ENCODE data around the gene ADSL. TPM values are rescaled to one million over a fixed set of nuclear protein-coding genes. Genes with fewer than 3 reads are reported as not detected.

Gene ADSL
- total RNA-seq, 4 donors from 2014 or later, result 49.0 to 69.4 (median 60.1) TPM

DNA sequence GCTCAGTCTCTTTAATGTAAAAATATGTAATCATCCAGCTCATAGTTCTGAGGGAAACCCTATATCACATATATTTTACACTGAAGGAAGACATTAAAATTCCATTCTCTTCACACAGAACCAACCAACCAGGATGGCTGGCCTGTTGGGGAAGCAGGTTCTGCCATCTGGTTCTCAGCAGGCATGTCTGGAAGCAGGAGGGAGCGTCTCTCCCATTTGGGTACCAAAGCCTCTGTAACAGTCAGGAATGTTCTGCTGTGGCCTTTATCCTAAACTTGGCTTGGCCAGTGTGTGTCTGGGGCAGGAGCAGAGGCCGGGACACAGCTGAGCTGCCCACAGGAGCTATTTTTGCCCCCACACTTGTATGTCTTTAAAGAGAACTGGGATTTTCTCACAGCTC, 53.3 kb downstream of the ADSL start:
- Histone ChIP-seq H3K27me3 (no peaks in the 10 kb centered on the region), H3K36me3 (peaks cover 15 to 21% of the 10 kb centered on the region in 2 donors), H3K27ac (no peak overlapping the region), H3K9me3 (no peaks in the 10 kb centered on the region), H3K4me3 (replicated peaks in 1 of 3) (no peak overlapping the region), H3K4me1 (peaks cover 28 to 29% of the 10 kb centered on the region in 2 donors)
- 92 to 97% methylated on average over 2 of the region's 2 CpGs for WGBS, 2 donors
- intact Hi-C loops (cut with DNase I), result no loop called here
- TF ChIP-seq POLR2A (IDR thresholded peaks at IDR 0.05), result no peak
- TF ChIP-seq, protein P1, sequence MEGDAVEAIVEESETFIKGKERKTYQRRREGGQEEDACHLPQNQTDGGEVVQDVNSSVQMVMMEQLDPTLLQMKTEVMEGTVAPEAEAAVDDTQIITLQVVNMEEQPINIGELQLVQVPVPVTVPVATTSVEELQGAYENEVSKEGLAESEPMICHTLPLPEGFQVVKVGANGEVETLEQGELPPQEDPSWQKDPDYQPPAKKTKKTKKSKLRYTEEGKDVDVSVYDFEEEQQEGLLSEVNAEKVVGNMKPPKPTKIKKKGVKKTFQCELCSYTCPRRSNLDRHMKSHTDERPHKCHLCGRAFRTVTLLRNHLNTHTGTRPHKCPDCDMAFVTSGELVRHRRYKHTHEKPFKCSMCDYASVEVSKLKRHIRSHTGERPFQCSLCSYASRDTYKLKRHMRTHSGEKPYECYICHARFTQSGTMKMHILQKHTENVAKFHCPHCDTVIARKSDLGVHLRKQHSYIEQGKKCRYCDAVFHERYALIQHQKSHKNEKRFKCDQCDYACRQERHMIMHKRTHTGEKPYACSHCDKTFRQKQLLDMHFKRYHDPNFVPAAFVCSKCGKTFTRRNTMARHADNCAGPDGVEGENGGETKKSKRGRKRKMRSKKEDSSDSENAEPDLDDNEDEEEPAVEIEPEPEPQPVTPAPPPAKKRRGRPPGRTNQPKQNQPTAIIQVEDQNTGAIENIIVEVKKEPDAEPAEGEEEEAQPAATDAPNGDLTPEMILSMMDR (IDR thresholded peaks at IDR 0.05), result no peak
- no peak for DNase-seq

DNA sequence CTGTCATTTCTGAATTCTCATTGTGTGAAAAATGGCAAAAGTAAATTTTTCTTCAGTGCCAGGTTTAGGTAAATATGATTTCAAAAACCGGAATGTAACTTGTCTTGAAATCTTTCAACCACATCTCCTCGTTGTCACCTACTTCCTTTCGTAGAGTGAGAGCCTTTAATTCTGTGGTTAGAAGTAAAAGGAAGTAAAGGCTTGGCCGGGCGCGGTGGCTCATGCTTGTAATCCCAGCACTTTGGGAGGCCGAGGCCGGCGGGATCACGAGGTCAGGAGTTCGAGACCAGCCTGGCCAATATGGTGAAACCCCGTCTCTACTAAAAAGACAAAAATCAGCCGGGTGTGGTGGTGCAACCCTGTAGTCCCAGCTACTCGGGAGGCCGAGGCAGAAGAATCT, 53.9 kb downstream of the ADSL start:
- intact Hi-C loops (cut with DNase I), result no loop called here
- TF ChIP-seq, protein P1 (IDR thresholded peaks at IDR 0.05), result no peak
- no peak for TF ChIP-seq POLR2A (IDR thresholded peaks at IDR 0.05)
- no peak for DNase-seq
- Histone ChIP-seq H3K9me3 (no peaks in the 10 kb centered on the region), H3K4me1 (peaks cover 28 to 29% of the 10 kb centered on the region in 2 donors), H3K27ac (no peak overlapping the region), H3K36me3 (peaks cover 21 to 27% of the 10 kb centered on the region in 2 donors), H3K4me3 (replicated peaks in 1 of 3) (no peak overlapping the region), H3K27me3 (no peaks in the 10 kb centered on the region)
- 90 to 91% methylated on average over 15 of the region's 15 CpGs for WGBS, 2 donors

DNA sequence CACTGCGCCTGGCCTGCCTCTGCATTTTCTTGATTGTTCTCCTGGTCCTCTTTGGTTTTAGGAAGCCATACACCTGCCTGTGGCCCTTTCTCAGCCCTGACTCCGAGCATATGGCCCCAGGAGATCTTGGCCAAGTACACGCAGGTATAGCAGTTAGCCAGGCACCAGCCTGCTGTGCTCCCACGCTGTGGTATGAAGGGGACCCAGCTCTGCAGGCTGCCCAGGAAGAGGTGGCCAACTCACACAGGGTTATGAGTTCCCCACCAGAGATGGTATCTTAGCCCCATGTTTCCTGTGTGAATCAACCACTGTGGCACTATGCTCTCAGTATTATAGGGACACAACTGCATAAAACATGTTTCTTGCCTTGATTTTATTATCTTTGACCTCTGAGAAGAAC, 55.2 kb downstream of the ADSL start:
- intact Hi-C loops (cut with DNase I), result no loop called here
- Histone ChIP-seq H3K27ac (no peak overlapping the region), H3K9me3 (no peaks in the 10 kb centered on the region), H3K27me3 (no peaks in the 10 kb centered on the region), H3K4me3 (replicated peaks in 1 of 3) (no peak overlapping the region), H3K4me1 (peaks cover 14 to 16% of the 10 kb centered on the region in 2 donors), H3K36me3 (peaks cover 34 to 40% of the 10 kb centered on the region in 2 donors)
- no peak for DNase-seq
- WGBS, 2 donors, result 90 to 100% methylated on average over 4 of the region's 4 CpGs
- TF ChIP-seq POLR2A (IDR thresholded peaks at IDR 0.05), result no peak
- TF ChIP-seq, protein P1 (IDR thresholded peaks at IDR 0.05), result no peak

DNA sequence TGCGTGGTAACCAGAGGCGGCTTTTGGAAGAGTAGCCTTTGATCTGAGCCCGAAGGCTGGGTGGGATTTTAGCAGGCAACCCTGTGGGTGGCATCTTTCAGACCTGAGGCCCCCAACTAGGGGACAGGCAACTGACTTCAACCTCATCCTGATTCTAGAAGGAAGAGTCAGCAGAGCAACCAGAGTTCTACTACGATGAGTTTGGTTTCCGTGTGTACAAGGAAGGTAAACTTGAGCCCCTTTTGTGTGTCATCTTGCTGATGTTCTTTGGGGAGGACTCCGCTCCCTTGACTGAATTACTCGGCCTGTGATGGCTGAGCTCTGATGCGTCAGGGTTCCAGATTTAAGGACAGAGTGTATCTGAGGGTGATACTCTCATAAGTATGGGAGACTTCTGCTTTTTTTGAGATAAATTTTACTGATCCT, 55.7 kb downstream of the ADSL start:
- intact Hi-C loops (cut with DNase I), result no loop called here
- TF ChIP-seq, protein P1 (IDR thresholded peaks at IDR 0.05), result no peak
- TF ChIP-seq POLR2A (IDR thresholded peaks at IDR 0.05), result no peak
- Histone ChIP-seq H3K9me3 (no peaks in the 10 kb centered on the region), H3K4me1 (peaks cover 11 to 13% of the 10 kb centered on the region in 2 donors), H3K27ac (no peak overlapping the region), H3K27me3 (no peaks in the 10 kb centered on the region), H3K4me3 (replicated peaks in 1 of 3) (no peak overlapping the region), H3K36me3 (peaks cover 39 to 45% of the 10 kb centered on the region in 2 donors)
- DNase-seq, result no peak
- WGBS, 2 donors, result 91 to 98% methylated on average over 8 of the region's 8 CpGs

DNA sequence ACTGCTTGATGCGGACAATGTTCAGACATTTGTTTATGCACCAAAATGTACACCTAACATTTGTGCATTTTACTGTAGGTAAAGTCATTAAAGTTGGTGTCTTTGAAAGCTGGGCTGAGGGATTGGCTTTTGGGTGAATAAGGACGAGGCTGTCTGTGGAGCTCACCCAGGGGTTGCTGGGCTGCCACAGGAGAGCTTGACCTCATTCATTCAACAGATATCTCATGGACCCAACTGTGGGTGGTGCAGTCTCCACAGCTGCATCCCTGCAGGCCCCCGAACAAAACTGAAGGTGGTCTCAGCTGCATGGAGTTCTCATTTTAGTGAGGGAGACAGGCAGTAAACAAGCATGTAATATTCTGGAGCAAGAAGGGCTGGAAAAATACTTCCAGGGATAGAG, 56.8 kb downstream of the ADSL start:
- intact Hi-C loops (cut with DNase I), result no loop called here
- no peak overlapping the region for H3K27ac ChIP-seq

More for the DNA sequence above, 56.8 kb downstream of the ADSL start:
- DNase-seq, result no peak
- no peaks in the 10 kb centered on the region for H3K27me3 ChIP-seq
- TF ChIP-seq, protein P1 (IDR thresholded peaks at IDR 0.05), result no peak
- no peak for TF ChIP-seq POLR2A (IDR thresholded peaks at IDR 0.05)
- no peak overlapping the region for H3K4me3 ChIP-seq (replicated peaks in 1 of 3)
- H3K4me1 ChIP-seq, result peaks cover 2 to 3% of the 10 kb centered on the region in 2 donors
- no peaks in the 10 kb centered on the region for H3K9me3 ChIP-seq
- 92 to 95% methylated on average over 3 of the region's 3 CpGs for WGBS, 2 donors
- H3K36me3 ChIP-seq, result peaks cover 51 to 55% of the 10 kb centered on the region in 2 donors
